CD4-positive, alpha-beta T cell treated with Interleukin-2 at 100 ng/mL for 4 hours (primary cell): ENCODE results near the gene DNASE1L3.

Source experiments
- DNase-seq: peaks from one replicate; pipeline ENCODE4 v3.0.0-alpha.2; 2020; ENCODE audit warnings: low spot score

The DNASE1L3 gene

GRCh38 chr3:58179235-58180098 lies 31.3 kb downstream of the DNASE1L3 start:
- no peak for DNase-seq

DNA sequence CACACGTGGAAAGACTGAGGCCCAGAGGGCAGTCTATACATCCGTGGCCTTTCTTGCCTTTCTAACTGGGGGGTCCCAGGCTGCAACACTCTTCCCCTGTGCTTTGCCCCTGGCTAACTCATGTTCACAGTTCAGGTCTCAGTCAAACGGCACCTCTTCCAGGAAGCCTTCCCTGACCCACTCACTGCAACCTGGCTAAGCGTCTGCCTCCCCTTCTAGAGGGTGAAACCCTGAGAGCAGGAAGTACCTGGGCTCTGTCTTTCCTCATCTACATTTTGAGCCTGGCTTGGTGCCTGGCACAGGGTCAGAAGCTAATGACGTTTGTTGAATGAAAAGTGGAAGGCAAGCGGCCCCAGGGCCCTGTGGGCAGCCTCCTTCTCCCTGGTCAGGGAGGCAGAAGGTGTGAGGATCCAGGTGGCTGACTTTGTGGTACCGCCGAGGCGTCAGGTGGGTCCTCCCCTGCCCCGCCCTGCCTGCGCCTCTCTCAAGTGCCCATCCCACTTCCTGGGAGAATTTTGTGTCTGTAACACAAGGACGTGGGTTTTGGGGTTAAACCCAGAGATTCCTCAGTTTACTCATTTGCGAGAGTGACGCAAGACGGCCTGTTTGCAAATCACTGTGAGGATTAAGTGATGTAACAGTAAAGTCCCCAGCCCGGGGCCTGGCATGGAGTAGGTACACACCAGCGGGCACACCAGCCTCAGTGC lies 32.1 kb downstream of the DNASE1L3 start:
- no peak for DNase-seq

DNA sequence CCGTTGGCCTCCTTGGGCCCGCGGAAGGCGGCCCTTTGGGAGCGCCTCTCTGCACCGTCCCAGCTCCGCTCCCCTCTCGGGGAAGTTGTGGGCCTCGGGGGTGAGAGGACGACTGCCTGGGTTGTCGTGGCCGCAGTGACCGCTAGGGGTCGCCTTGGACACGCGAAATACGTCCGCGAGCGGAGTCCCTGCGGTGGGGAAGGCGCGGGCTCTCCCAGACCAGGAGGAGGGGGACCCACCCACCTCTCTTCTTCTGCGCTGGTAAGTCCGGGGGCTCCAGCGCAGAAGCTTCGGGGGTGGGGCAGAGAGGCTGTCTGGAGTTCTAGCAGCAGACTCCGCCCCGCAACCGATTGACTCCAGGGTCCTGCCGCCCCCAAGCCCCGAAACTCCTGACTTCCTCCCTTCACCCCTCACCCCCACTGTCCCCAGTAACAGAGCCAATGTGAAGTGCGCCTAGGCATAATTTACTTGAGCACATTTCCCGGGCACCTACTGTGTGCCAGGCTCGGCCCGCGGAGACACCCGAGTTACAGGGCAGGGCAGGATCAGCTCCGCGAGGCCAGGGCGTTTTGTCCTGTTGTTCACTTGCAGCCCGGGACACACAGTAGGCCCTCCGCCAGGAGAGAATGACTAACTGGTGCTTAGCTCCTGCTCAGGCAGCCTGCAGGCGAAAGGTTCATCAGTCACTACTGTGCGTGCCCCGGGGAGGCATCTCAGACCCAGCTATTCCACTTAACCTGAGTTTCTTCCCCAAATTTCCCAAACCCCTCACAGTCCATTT lies 32.8 kb downstream of the DNASE1L3 start:
- peak; percentile 89 for DNase-seq

GRCh38 chr3:58176827-58177489 lies 33.8 kb downstream of the DNASE1L3 start:
- DNase-seq, result no peak

- no peak for DNase-seq
Measured at GRCh38 chr3:58176185-58176530, 34.6 kb downstream of the DNASE1L3 start.

DNA sequence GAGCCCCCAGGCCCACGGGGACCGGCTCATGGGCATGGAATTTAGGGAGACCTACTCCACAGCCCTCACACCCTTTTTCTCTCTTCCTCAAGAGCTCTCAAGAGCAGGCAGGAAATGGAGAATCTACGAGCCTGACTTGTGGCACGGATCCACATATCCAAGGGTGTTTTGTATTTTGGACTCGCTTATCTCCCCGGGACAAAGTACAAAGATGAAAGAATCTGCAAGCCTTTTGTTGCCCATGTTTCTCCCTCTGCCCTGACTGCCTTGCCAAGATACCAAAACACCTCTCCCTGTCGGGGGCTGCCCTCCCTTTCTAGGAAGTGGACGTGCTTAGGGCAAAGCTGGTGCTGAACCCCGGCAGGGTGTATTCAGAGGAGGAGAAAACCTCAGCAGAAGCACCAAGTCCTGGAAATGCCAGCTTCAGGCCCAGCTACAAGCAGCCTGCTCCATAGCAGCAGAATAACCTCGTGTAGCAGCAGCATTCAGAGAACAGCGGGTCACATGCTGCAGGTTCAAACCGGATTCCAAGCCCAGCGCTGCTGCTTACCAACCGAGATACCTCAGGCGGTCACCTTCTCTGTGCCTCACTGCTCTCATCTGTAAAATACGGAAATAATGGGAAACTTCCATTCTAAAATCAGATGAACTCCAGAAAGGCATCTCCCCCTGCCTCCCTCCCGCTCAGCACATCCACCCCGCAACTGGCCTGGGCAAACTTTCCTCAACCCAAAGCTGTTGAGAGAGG lies 35.2 kb downstream of the DNASE1L3 start:
- no peak for DNase-seq

DNA sequence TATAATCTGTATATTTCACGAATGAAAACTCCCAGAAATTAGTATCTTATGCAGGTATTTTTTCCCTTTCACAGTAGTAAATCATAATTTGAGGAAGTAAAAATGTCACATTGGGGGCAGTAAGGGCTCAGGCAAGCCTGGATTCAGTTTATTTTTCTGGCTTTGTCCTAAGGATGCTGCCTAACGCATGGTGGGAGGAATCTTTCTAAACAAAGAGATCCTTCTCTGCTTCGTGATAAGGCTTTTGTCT lies 35.7 kb downstream of the DNASE1L3 start:
- DNase-seq, result no peak

DNA sequence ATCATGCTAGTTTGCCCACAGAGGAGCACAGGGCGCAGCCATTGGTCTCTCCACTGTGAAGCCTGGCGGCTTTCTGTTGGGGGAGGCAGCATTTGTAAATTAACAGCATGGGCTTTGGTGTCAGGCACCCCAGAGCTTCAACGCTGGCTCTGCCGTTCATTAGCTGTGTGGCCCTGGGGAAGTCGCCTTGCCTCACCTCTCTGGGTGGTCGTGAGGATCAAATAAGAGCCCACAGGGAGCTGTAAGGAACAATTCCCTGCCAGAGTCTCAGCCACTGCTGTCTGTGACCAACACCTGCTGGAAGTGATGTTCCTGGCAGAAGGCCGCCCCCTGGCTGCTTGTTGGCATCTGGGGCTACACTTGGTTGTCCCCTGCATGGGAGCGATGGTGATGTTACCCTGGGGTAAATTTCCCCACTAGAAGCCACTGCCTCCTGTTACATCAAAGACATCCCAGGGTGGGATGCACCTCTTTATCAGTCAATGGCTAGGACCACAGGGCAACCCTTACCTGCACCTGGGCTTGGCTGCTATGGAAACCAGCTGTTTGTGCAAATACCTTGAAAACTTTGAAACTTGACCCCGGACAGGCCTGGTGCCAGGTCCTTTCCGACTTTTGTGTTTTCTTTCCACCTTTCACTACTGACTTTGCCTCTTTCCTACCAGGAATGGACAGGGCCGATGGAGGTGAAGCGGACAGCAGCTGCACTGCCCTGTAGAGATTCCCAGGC lies 36.9 kb downstream of the DNASE1L3 start:
- peak; percentile 11 for DNase-seq

- DNase-seq, result no peak
Measured at GRCh38 chr3:58173029-58173668, 37.6 kb downstream of the DNASE1L3 start.

GRCh38 chr3:58171126-58171525 lies 39.6 kb downstream of the DNASE1L3 start:
- no peak for DNase-seq

GRCh38 chr3:58170376-58170775 lies 40.4 kb downstream of the DNASE1L3 start:
- DNase-seq, result no peak

- DNase-seq, result no peak
Measured at GRCh38 chr3:58169371-58169770, 41.4 kb downstream of the DNASE1L3 start.

GRCh38 chr3:58168498-58168897 lies 42.3 kb downstream of the DNASE1L3 start:
- DNase-seq, result no peak

GRCh38 chr3:58167431-58168351 lies 43.1 kb downstream of the DNASE1L3 start:
- DNase-seq, result peak; percentile 55

DNA sequence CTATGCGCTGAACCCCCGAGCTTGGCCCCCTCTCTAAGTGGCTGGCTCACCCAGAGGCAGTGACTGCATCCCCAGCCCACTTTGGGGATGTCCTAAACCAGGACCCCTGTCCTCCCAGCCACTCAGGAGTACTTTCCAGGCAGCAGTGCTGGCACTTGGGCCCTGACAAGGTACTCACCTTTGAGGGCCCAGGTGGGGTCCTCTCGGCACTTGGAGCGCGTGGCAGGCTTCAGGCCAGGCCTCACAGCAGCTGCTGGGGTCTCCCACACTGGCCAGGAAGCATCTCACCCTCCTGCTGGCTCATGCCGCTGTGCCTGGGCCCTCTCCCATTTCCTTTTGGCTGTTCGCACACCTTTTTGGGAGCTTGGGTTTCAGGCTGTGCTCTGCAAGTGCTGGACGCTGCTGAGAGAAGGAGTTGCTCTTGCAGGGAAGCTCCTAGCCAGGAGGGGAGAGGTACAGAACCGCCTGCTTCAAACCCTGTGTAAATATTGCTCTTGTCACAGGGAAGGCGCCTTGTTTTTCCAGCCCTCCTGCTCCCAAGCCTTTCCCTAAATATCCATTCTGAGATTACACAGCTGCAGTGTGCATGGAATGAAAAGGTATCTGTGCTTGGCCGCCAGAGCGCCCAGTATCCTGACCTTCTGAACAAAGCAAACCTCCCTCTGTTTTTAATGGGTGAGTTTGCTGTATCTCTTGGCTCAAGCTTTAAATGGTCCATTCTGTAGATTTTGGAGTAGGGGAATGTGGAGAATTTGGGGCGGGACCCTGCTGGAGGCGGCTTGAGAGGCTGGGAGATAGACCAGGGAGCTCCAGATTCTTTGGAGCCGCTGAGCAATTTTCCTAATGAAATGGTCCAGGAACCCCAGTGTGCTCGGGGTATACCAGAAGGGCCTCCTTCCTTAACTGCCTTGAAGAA lies 45.6 kb downstream of the DNASE1L3 start:
- DNase-seq, result no peak

- no peak for DNase-seq
Measured at GRCh38 chr3:58164199-58164879, 46.4 kb downstream of the DNASE1L3 start.

DNA sequence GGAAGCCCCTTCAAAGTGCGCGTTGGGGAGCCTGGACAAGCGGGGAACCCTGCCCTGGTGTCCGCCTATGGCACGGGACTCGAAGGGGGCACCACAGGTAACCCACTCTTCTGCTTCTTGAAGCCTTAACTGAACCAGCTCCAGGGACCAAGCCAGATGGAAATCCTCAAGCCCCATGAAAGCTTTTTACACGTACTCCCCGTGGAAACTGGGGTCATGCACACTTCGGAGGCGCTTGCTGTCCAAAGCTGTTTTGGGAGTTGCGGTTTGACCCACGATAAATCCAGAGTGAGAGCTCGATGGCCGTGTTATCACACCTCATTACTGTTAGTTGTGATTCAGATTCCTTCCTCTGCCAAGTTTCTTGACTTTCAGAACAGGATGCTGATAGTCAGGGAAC lies 47.5 kb downstream of the DNASE1L3 start:
- DNase-seq, result no peak
